Activated CD8-positive, alpha-beta memory T cell treated with anti-CD3 and anti-CD28 coated beads, Interleukin-2, amount 50 U/mL, for 1 hour (primary cell): ENCODE data around the gene MTMR10.

Source experiments
- DNase-seq: peaks from one replicate; pipeline ENCODE4 v3.0.0-alpha.2; 2020; ENCODE audit errors: extremely low read depth

MTMR10 gene

DNA sequence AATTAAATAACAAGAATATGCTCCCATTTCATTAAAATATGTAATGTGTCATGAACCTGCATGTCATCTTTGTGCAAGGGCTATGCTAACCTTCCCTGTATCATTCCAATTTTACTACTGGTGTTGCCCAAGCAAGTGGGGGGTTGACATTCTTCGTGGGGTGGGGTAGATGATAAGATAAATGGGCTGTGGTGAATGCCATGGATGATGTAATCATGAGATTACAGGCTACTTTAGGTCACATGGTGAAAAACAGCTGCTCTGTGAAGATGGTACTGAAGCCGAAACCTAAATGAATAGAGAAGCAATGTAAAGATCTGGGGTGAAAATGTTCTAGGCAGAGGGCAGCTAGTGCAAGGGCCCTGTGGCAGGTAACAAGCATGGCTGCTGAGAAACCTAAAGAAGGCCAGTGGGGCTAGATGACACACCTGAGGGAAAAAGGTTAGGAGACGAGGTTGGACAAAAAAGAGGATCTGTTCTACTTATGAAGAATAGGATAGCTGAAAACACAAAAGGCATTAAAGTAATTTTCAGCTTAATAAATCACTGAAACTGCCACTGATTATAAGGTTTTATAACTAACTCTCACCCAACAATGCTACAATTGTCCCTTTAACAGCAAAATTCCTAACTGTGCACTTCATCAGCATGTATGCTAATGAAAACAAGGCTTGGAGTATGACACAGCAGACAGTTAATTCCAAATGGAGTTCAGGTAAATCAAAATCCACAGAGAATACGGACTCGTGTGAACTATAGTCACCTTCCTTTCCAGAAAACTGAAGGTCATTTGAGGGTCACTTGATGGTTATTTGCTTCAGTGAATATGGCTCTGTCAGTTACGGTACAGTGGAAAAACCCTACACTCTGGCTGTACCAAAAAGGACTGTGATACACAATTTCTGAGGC is 35.0 kb downstream of the MTMR10 start:
- DNase-seq, result no peak

DNA sequence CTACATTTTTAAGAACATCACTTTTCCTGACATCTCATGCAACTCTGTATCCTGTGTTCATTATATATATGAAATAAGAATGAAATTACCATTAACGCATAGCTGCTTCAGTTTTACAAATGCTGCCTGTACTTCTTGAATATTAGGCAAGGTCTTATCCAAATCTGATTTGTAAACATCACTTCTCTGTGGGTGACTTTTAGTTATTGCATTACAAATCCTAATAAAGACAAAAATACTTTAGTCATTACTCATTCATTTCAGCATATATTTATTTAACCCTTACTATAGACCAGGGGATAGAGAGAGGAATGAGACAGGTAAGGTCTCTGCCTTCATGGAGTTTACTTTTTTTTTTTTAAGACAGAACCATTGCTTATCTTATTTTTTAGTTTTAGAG is 36.8 kb downstream of the MTMR10 start:
- DNase-seq, result no peak

DNA sequence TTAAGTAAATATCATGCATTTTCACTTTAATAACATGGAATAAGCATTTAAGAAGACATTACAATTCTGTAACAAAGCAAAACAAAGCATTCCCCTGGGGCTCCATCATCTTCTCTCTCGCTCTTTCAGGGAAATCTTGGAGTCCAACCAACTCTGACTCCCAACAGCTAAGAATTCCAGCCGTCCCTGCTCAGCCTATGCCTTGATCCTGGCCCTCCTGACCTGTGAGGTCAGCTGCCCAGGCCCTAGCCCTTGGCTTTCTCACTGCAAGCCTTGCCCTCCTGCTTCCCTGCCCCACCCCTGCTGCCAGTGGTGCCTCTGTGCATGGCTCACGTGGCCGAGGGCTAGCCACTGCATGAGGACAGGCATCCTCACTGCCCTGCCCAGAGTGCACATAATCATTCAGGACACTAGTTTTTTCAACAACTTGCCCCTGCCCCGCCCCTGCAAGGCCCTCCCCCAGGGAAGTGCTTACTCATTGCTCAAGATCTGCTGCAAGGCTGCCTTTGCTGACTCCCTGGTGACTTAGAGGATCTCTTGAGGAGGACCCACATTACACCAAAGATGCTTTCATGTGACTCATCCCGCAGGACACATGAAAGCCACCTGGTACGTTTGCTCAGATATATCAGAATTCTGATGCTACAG is 37.6 kb downstream of the MTMR10 start:
- DNase-seq, result no peak

DNA sequence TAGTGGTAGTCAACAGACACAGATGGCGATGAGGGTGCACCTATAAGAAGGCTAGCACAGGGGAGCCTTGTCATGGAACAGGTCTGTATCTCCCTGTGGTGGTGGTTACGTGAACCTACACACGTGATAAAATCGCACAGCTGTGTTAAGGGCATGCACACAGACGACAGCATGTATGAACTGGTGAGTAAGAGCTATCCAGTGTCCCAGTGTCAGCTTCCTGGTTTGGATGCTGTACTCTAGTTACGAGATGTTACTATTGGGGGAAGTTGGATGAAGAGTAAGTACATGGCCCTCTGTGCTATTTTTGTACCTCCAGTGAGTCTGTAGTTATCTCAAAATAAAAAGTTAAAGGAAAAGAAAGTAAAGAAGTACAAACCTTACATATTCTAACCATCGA is 38.2 kb downstream of the MTMR10 start:
- DNase-seq, result no peak

DNA sequence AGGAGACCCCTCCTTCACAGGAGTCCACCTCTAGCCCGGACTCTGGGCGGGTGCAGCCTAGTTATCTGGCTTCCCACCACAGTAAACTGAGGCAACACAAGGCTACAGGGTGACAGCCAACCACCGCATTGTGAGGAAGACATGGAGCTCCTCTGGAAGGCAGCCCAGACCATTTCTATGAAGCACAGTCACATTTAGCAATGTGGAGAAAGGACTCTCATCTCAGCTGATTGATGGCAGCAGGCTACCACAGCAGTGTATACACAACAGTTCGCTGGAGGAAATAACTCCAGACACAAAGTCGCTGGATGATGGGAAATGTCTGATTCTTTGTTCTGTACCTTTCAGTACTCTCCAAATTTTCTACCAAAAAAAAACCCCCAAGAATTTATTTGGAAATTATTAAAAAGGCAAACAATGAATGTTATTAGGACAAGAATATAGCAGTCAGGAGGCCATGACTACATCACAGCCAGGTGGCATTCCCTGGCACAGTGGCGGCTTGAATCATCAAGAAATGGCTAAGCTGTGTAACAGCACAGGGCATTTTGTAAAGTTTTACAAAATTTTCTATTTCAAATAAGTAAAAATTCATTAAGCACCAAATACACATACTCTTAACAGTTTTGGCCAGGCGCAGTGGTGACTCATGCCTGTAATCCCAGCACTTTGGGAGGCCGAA is 47.6 kb downstream of the MTMR10 start:
- DNase-seq, result no peak

DNA sequence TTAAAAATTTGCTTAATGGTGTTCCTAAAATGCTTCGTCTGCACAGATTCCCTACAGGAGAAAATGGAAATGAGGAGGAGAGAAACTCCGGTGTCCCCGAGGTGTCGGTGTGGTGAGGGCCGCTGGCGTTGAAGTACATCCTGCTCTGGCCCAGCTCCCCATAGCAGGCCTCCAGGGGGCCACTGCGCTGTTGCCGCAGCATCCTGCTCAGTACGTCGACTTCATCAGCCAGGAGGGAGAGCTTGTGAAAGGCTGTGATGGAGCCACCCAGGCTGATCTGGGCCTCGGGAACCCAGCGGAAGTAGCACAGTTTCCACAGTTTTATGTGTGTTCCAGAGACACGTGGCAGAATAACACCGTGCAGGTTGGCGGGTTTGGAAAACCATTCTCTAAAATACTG is 49.9 kb downstream of the MTMR10 start:
- no peak for DNase-seq

DNA sequence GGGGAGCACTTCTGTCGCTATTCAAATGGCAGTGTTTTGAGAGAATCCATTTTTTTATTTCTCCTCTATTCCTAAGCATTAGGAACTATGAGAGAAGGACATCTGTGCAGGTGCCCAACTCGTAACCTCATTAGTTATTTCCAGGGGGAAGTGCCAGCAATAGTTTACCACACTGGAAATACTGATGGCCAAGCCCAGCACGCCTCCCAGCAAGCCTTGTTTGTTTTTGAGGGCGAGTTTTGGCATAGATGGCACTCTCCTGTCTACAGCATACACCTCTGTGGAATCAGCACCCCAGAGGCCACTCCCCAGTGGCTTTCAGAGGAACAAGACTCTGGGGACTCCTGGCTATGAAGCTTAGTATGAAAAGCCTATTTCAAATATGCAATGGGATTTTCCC is 51.1 kb downstream of the MTMR10 start:
- no peak for DNase-seq

DNA sequence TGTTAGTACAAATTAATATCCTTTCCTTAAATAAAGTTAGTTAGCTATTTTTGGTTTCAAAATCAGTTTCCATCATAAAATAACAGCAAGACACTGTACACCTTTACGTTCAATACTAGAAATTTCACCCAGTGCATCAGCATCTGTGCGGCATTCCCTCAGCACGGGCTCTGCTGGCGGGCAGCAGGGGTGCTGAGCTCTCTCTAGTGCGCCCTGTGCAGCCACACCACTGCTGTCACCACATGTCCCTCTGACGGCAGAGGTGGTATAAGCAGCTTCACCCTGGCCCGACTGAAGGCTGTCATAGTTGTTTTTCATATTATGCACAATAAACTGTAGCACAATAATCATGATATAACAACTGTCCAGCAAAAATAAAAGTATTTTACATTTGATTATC is 52.3 kb downstream of the MTMR10 start:
- no peak for DNase-seq

DNA sequence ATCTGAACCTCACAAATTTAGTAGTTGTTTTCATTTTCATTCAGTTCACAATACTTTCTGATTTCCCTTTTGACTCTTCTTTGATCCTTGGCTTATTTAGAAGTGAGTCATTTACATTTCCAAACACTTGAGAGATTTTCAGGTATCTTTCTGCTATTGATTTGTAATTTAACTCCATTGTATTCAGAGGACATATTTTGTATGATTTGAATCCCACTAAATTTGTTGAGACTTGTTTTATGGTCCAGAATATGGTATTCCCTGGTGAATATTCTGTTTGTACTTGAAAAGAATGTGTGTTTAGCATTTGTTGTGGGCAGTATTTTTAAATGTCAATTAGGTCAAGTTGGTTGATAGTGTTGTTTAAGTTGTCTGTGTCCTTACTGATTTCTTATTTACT is 58.1 kb downstream of the MTMR10 start:
- DNase-seq, result no peak

DNA sequence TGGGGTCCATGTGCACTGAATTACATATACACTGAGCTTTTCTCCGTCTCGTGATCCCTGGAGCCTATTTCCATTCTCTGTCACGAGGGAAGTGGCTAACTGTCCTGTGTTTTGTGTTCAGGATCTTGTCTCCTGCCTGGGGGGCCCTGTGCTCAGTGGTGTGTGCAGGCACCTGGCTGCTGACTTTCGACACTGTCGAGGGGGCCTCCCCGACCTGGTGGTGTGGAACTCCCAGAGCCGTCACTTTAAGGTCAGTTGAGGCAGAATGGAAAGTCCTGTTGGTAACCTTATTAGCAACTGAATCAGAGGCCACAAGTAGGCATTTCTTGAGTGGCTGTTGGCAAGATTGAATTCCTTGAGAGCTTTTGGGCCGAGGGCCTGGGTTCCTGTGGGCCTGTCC is 61.0 kb downstream of the MTMR10 start:
- no peak for DNase-seq

DNA sequence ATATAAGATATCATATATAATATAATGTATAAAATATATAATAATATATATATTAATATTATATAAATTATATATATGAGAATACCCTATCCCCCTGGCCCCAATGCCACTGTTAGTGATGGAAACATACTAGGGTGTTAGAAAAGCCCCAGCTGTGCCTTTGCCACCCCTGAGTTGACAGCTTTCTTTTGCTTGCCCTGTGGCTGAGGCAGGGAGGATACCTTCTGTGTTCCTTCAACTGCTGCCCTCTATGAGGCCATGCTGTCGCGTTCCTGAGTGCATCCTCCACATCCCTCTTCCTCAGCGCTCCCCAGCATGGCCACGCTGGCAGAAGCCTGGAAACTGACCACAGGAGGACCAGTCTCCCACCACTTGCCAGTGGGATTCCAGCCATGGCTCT is 61.4 kb downstream of the MTMR10 start:
- DNase-seq, result no peak

DNA sequence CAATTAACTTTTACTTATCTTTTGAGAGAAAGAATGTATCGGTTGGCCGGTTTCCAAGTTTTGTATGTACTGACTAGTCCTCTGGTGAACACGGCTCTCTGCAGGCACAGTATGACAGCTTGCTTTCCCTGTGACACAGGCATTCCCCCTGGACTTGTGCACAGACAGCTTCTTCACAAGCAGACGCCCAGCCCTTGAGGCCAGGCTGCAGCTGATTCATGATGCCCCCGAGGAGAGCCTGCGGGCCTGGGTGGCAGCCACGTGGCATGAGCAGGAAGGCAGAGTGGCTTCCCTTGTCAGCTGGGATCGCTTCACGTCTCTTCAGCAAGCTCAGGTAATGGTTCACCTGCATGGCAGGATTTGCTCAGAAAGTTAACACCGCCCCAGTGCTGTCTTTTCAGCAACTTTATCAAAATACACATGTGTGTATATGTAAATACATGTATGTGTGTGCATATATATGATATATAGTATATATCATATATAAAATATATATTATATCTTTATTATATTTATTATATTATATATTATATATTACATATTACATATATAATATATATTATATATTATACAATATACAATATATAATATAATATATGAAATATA is 62.3 kb downstream of the MTMR10 start:
- DNase-seq, result no peak

DNA sequence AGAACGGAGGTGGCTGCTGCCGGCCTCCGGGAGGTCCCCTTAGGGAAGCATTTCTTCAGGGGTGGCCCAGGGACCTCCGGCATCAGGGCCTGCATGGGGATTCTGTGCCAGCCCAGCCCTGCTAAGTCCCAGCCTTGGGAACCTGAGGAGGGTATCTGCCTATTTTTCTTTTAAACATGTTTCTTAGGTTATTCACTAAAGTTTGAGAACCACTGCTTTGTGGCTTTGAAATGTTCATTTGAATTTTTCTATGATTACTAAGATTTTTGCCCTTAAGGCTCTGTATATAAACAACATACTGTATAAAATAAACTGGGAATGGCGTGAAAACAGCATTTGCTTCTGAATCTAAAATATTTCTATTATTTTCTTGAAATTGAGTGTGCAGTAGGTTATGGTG is 63.4 kb downstream of the MTMR10 start:
- no peak for DNase-seq

DNA sequence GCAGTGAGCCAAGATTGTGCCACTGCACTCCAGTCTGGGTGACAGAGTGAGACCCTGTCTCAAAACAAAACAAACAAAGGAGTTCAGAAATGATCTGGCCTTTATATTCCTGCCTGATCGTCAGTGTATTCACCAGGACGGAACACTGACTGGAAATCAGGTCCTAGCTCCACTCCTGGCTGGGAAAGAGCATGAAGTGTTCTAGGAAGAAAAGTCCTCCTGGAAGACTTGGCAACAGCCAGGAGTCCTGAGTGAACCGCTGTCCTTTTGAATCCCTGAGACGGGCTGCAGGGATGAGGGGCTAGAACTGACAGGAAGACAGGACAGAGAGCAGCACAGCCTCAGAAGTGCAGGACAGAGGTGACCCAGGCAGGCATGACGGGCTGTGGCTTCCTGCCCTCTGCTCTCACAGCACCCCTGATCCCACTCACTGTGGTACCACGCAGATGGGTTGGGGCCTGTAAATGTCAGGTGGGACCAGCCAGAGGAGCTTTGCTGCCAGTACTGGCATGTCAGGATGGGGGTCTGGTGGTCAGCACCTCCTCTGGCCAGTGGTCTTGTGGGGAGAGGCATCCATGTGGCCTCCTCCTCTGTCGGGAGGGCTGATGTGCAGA is 64.2 kb downstream of the MTMR10 start:
- DNase-seq, result no peak

DNA sequence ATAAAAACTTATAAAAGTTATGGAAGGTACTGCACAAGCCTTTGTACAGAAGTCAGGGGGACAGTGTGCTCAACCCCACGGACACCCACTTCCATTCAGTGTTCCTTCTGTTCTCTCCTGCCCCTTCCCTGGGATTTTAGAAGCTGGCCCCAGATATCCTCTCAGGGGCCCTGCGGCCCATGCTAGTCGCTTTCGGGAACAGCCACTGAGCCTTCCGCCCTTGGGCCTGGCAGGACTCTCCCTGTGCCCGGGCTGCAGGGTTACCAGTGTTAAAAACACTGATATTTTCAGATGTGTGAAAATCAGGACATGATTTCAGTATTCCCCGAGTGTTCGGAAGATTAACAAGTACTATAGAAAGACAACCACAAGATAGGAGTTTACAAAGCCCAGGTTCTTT is 65.3 kb downstream of the MTMR10 start:
- no peak for DNase-seq

DNA sequence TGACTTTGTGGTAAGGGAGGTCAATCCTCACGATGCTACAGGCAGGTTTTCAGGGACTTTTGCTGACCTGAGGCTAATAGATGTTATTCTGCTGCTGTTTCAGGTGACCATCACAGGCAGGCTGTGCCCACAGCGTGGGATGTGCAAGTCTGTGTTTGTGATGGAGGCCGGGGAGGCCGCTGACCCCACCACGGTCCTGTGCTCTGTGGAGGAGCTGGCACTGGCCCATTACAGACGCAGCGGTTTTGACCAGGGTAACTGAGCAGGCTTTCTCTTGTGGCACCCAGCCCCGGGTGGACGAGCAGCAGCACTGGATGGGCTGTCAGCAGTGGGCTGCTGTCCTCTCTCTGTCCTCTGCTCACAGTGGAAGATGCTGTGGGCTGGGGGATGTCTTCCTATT is 65.7 kb downstream of the MTMR10 start:
- DNase-seq, result no peak

DNA sequence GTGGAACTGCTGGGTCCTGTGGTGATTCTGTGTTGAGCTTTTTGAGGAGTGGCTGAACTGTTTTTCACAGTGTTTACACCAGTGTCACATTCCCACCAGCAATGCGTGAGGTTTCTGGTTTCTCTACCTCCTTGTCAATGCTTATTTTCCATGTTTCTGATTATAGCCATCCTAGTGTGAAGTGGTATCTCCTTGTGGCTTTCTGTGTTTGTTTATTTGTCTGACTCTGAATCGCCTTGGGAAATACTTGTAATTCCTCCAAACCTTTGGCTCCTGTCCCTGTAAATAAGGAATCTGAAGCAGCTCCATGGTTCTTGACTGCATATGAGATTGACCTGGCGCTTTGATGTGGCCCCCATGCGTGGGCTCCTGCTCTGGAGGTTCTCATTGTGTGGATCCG is 67.1 kb downstream of the MTMR10 start:
- DNase-seq, result no peak

DNA sequence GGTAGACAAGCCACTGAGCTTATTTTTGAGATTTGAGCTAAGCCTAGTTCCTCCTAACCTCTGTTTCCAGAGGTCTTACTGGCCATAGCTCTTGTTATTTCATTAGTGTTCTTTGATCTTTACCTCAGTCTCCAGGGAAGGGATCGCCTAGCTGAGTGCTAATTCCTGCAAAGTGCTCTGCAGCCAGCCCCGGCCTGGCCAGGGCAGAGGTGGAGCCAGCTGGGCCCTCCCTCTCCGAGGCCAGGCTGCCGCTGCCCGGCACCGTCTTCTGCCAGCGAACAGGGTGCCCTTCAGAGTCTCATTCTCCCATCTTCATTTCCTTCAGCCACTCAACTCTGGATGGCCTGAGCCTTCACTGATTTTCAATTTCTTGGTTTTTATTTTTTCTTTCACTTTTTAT is 68.0 kb downstream of the MTMR10 start:
- DNase-seq, result no peak

DNA sequence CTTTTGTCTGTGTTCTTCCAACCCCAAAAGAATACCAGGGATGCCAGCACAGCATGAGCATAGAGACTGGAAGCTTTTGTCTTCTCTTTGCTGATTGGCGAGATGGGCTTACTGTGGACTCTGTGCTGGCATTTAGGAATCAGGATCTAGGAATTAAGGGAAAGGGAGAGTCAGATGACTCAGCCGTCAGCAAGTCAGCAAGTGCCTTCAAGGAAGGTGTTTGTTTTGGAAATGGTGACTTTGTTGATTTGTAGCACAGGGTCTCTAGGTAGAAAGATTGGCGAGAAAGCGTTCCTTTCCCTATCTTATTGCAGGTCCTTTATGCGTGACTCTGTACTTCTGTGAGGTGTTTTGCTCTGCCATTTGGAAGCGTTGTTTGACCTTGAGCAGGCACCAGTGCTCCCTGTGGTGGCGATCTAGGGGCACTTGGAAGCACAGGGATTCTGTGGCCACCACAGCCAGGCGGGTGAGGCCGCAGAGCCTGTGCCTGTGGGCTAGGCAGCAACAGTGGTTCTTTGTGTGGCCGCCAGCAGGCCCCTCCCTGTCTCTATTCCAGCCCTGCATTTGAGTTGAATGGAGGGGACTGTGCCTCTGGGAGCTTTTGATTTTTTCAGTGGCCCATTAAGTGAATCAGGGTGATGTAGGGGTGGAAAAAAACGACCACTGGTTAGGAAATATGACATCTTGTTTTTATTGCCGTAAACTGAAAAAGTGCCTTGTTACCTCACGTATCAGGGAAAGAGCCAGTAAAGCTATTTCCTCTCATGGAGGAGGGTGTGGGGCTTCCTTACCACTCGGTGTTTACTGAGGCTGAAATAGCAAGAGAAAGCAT is 68.7 kb downstream of the MTMR10 start:
- DNase-seq, result no peak

DNA sequence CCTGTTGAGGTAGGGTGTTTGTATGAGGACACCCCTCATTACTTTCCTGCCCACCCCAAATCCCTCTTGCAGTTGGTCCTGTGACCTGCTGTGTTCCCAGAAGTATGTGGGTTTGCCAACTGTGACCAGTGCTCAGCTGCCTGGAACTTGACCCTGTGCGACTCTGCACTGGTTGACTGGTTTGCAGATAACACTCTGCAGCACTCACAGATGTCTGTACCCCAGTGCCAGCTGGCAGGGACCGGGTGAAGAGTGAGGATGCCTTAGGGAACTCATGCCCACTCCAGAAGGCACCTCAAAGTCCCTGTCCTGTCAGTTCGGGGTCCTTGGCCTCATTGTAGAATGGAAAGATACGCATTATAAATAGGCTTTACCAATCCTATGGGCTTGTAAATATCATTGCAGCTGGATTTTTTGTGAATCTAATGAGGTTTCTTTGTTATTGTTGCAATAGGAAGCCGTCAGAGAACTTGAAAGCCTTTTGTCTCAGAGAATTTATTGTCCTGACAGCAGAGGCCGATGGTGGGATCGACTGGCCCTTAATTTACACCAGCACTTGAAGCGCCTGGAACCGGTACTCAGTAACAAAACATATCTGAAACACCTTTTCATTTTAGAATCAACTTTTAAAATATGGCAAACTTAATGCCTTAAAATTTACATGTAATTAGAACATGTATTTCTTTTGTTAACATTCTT is 69.5 kb downstream of the MTMR10 start:
- DNase-seq, result no peak

DNA sequence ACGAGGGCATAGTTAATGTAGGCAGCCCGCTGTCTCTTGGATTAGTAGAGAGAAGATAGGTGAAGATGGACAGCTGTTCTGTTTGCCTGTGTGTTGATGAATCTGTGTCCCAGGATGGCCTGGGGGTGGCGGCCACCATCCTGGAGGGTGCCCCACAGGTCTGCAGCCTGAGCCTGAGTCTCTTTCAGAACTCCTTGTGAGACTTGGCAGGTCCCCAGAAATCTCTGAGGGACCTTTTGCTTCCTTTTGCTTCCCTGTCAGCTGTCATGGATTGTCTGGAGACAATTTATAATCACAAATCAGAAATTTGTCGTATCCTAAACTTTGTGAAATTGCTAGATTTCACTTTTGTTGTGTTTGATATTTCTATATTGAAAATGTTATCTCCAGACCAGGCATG is 70.3 kb downstream of the MTMR10 start:
- DNase-seq, result no peak
